Chondrocyte (in vitro differentiated cells): ENCODE results near the gene NEU1. TPM values are rescaled to one million over a fixed set of nuclear protein-coding genes. Genes with fewer than 3 reads are reported as not detected.

Experiments used
- DNase-seq: peaks from one replicate; pipeline ENCODE4 v3.0.0; 2021; ENCODE audit warnings: mixed read lengths, low spot score
- H3K27ac Mint-ChIP-seq: one replicate; pipeline ENCODE4 v1.8.0; 2021; ENCODE audit warnings: mild to moderate bottlenecking, moderate library complexity, mixed read lengths; ENCODE audit not compliant: unreplicated experiment
- H3K27me3 Mint-ChIP-seq: 2 replicates; pipeline ENCODE4 v1.8.0; 2021; ENCODE audit warnings: low read depth, mixed read lengths
- H3K36me3 Mint-ChIP-seq: 2 replicates; pipeline ENCODE4 v1.8.0; 2021; ENCODE audit warnings: low read depth, mixed read lengths
- H3K4me1 Mint-ChIP-seq: 2 replicates; pipeline ENCODE4 v1.8.0; 2021; ENCODE audit warnings: low read depth, mild to moderate bottlenecking, mixed read lengths
- H3K4me3 Mint-ChIP-seq: one replicate; pipeline ENCODE4 v1.8.0; 2021; ENCODE audit warnings: mild to moderate bottlenecking, moderate library complexity, mixed read lengths; ENCODE audit not compliant: unreplicated experiment
- H3K9me3 Mint-ChIP-seq: 2 replicates; pipeline ENCODE4 v1.8.0; 2021; ENCODE audit warnings: low read depth, mixed read lengths
- CTCF ChIP-seq: fragments of 200-600 bp; sonication (generic); IDR thresholded peaks from 2 replicates; pipeline ENCODE4 v1.5.0; 2021; ENCODE audit warnings: antibody characterized with exemption, mild to moderate bottlenecking, moderate library complexity
- total RNA-seq: library from RNA; stranded (reverse); gene quantifications from 3 replicates; pipeline ENCODE4 v1.2.1, GENCODE V29; 2021

Gene NEU1
- total RNA-seq, 1 donor from 2014 or later = 64.2 TPM

- no peaks in the 10 kb centered on the region for H3K27me3 Mint-ChIP-seq
- H3K36me3 Mint-ChIP-seq = peaks cover 27% of the 10 kb centered on the region
- no peak for DNase-seq
- no peak overlapping the region for H3K27ac Mint-ChIP-seq
- no peaks in the 10 kb centered on the region for H3K4me1 Mint-ChIP-seq
- no peaks in the 10 kb centered on the region for H3K9me3 Mint-ChIP-seq
- H3K4me3 Mint-ChIP-seq = no peak overlapping the region
- TF ChIP-seq CTCF = no peak
These were observed 17.3 kb upstream of the NEU1 start for GRCh38 chr6:31879901-31880300.

DNA sequence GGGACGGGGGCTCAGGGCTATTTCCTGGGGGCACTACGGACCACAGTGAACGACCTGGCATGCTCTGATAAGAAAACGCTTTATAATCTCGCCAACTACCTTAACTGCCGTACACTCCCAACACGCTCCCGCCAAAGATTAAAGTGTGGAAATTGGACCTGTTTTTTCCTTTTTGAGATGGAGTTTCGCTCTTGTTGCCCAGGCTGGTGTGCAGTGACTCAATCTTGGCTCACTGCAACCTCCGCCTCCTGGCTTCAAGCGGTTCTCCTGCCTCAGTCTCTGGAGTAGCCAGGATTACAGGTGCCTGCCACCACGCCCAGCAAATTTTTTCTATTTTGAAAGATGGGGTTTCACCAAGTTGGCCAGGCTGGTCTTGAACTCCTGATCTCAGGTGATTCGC lies 16.5 kb upstream of the NEU1 start:
- no peak overlapping the region for H3K4me3 Mint-ChIP-seq
- no peak overlapping the region for H3K27ac Mint-ChIP-seq
- H3K9me3 Mint-ChIP-seq = no peaks in the 10 kb centered on the region
- DNase-seq = no peak
- no peaks in the 10 kb centered on the region for H3K4me1 Mint-ChIP-seq
- H3K27me3 Mint-ChIP-seq = no peaks in the 10 kb centered on the region
- TF ChIP-seq CTCF = no peak
- peaks cover 27% of the 10 kb centered on the region for H3K36me3 Mint-ChIP-seq

GRCh38 chr6:31878726-31879125 lies 16.1 kb upstream of the NEU1 start, which contains the start of gene SLC44A4:
TSS of gene SLC44A4 (minus strand) at chr6:31878997. CDS start at chr6:31878980, 17 bp downstream.
- H3K27ac Mint-ChIP-seq = no peak within 1 kb of the TSS
- peaks cover 26% of the 10 kb centered on the region for H3K36me3 Mint-ChIP-seq
- H3K4me1 Mint-ChIP-seq = no peaks in the 10 kb centered on the region
- DNase-seq = no peak
- no peak within 1 kb of the TSS for H3K4me3 Mint-ChIP-seq
- no peaks in the 10 kb centered on the region for H3K27me3 Mint-ChIP-seq
- H3K9me3 Mint-ChIP-seq = no peaks in the 10 kb centered on the region
- no peak for TF ChIP-seq CTCF

GRCh38 chr6:31878222-31878621 lies 15.6 kb upstream of the NEU1 start:
- Mint-ChIP-seq H3K4me3 (no peak overlapping the region), H3K27ac (no peak overlapping the region), H3K9me3 (no peaks in the 10 kb centered on the region), H3K36me3 (peaks cover 25% of the 10 kb centered on the region), H3K27me3 (no peaks in the 10 kb centered on the region), H3K4me1 (no peaks in the 10 kb centered on the region)
- DNase-seq = no peak
- no peak for TF ChIP-seq CTCF

DNA sequence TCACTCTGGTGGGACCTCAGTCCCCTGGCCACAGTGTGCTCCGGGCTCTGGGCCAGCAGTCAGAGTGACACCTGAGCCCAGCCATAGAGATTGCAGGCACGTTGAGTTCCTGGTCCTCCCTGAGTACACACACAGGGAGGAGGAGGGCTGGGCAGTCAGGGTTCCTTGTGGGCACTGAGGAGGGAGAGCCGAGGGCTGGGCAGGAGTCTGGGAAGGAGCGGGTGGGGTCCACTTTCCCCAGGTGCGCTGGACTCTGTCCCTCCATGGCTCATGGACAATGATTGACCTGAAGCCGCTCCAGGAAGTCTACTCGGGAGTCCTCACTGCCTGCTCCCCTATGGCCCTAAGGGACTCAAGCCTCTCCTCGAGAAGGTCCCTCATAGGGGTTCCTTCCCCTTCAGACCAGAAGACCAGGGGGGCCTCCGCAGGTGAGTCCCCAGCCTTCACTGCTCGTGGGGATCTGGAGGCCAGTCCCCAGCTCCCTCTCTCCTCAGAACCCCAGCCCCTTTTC lies 15.1 kb upstream of the NEU1 start:
- Mint-ChIP-seq H3K27ac (no peak overlapping the region), H3K27me3 (no peaks in the 10 kb centered on the region), H3K4me3 (no peak overlapping the region), H3K4me1 (no peaks in the 10 kb centered on the region), H3K9me3 (no peaks in the 10 kb centered on the region), H3K36me3 (peaks cover 21% of the 10 kb centered on the region)
- DNase-seq = no peak
- TF ChIP-seq CTCF = no peak
